HG02981 (cell line): Measurements from ENCODE around the gene OR10R2.
"Not testable (repeated sequence)": the region's sequence is repeated elsewhere in the genome, so short reads cannot be mapped to it uniquely, and the experiment has no call there.

ENCODE experiments used
- ATAC-seq: cut with Tn5 transposase; IDR thresholded peaks from one replicate; pipeline ENCODE4 v1.9.1; 2021; ENCODE audit warnings: mild to moderate bottlenecking, moderate library complexity; ENCODE audit not compliant: unreplicated experiment

The OR10R2 gene, protein sequence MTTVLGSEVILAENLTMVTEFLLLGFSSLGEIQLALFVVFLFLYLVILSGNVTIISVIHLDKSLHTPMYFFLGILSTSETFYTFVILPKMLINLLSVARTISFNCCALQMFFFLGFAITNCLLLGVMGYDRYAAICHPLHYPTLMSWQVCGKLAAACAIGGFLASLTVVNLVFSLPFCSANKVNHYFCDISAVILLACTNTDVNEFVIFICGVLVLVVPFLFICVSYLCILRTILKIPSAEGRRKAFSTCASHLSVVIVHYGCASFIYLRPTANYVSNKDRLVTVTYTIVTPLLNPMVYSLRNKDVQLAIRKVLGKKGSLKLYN

GRCh38 chr1:158471920-158472319 is at the start of gene OR10R2:
Gene OR10R2, plus strand, starts transcription at chr1:158472220. Its CDS starts 106 bp downstream, at chr1:158472326.
- no peak for ATAC-seq

GRCh38 chr1:158425027-158425426 is 47.0 kb upstream of the OR10R2 start:
- ATAC-seq: no peak

DNA sequence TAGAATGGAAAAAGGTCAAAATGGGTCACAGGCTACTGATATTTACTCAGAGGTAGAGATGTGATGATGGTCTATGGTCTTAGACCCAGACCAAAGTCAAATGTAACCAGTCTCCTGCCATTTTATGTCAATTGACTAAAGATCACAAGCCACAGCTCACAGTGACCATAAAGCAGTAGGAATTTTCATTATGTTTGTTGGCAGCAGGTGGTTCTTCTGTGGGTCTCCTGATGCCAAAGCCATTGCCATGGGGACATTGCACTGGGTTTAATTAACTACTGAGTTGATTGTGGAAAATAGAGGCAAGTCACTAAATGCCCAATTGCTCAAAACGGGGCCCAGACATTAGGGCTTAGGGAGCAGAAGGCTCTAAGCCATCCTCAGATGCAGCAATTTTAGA is 45.9 kb upstream of the OR10R2 start, which contains the start of gene OR10K2:
TSS of gene OR10K2 (minus strand) at position 101 of the 400 bp plus-strand sequence. CDS start 5,371 bp downstream, outside the sequence.
- ATAC-seq: no peak

- not testable (repeated sequence) for ATAC-seq
These were observed 41.9 kb upstream of the OR10R2 start for GRCh38 chr1:158430163-158430562.

DNA sequence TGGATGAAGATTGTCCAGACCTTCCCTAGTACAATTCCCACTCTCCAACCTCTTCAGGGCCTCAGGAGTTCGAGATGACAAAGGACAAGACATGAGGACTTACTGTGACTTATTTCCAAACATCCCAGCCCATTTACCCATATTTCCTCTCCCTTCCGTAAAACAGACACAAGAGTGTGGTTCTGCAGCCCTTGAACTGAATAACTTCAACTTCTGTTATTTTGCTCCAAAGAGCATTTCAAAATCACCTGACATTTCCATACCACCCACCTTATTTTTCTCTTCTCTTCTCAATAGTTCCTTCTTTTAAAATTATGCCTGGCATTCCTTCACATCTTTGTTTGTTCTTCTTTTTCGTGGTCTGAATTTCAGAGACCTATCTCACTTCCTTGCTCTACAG is 37.3 kb upstream of the OR10R2 start:
- no peak for ATAC-seq

- no peak for ATAC-seq
These were observed 26.6 kb upstream of the OR10R2 start for GRCh38 chr1:158445376-158445775.

GRCh38 chr1:158454537-158454936 is 17.5 kb upstream of the OR10R2 start:
- no peak for ATAC-seq

- ATAC-seq: no peak
These were observed 14.8 kb upstream of the OR10R2 start for GRCh38 chr1:158457246-158457645.

DNA sequence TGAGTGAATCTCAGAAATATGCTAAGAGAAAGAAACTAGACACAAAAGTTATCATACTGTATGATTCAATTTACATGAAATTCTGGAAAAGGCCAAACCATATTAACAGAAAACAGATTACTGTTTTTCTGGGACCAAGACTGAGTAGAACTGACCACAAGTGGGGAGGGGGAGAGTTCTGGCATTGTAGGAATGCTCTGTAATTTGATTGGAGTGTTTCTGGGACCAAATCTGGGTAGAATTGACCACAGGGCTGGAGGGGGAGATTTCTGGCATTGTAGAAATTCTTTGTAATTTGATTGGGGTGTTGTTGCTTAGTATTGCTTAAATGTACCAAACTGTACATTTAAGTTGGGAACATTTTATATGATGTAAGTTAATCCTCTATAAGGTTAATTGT is 13.8 kb upstream of the OR10R2 start:
- ATAC-seq: no peak

GRCh38 chr1:158461534-158461933 is 10.5 kb upstream of the OR10R2 start, which contains the start of gene OR10K1:
Gene OR10K1, plus strand, starts transcription at chr1:158461834. Its CDS starts 3,728 bp downstream, at chr1:158465562.
- ATAC-seq: no peak

- no peak for ATAC-seq
These were observed 13.4 kb downstream of the OR10R2 start for GRCh38 chr1:158485455-158485854.

DNA sequence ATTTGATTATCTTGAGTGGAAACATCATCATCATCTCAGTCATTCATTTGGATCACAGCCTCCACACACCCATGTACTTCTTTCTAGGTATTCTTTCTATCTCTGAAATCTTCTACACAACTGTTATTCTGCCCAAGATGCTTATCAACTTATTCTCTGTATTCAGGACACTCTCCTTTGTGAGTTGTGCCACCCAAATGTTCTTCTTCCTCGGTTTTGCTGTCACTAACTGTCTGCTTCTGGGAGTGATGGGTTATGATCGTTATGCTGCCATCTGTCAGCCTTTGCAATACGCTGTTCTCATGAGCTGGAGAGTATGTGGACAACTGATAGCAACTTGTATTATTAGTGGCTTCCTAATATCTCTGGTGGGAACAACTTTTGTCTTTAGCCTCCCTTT is 19.3 kb downstream of the OR10R2 start:
- no peak for ATAC-seq

- ATAC-seq: no peak
These were observed 21.0 kb downstream of the OR10R2 start for GRCh38 chr1:158493054-158493453.

DNA sequence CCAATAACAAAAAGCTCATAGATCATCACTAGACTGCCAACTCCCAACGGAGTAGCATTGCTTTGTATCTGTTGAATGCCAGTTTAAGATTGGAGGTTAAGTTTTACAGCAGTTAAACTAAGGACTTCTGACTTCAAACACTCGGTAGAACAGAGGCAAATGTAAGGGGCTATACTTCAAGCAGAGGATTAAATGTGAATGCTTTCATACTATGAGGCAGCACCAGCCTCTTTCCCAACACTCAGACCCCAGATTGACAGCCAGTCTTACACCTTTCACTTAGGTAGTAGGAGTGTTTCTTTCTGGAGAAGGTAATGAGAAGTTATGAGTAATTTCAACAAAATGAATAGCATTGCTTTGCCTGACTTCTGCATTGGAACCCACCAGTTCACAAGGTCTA is 22.8 kb downstream of the OR10R2 start:
- no peak for ATAC-seq

DNA sequence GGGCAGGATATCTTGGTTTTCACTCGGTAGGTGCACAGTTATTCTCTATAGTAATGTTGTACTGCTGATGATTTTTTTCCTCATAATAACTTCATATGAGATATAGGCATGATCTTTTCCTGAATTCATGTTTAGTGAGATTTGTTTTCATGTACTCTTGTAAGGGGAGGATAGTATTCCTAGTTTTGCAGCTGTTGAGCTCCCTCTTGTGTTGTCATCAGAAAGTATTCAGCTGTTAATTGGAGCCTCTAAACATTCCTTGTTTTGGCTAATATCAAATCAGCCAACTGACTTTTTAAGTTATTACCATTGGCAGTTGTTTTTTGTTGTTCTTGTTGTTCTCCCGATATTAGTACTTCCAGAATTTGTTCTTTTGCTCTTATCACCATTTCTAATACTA is 24.4 kb downstream of the OR10R2 start:
- ATAC-seq: no peak

DNA sequence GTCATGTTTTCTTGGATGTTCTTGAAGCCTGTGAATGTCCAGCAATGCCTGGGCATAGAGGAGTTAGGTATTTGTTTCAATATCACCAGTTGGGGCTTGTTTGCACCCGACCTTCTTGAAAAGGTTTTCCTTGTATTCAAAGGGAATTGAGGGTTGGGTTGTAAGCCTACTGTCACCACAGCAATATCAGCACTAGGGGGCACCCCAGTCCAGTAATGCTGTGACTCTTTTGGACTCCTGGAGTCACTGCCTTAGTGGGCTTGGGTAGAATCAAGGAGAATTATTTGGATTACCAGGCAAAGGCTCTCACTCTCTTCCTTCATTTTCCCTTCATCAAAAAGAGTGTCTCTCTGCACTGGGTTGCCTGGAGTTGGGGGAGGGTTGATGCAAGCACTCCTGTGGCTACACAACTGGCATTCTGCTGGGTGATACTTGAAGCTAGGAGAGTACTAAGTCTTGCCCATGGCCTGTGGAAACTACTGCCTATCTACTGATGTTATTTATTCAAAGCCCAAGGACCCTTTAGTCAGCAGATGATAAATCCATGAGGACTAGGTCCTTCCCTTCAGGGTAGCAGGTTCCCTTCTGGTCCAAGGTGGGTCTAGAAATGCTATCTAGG is 34.5 kb downstream of the OR10R2 start:
- no peak for ATAC-seq

DNA sequence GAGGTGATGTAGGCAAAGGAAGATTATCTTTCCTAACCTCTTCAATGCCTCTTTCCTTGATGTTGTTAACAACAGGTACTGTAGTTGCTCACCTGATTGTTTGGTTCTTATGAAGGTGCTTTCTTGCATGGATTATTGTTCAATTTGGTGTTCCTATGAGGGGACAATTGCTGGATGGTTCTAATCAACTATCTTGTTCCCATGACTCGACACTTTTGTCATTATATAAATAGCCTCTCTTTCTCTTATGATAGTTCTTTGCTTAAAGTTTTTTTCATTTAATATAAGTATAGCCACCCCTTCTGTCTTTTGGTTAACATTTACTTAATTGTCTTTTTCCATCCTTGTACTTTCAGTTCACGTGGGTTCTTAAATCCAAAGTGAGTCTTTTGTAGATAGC is 35.5 kb downstream of the OR10R2 start:
- no peak for ATAC-seq

DNA sequence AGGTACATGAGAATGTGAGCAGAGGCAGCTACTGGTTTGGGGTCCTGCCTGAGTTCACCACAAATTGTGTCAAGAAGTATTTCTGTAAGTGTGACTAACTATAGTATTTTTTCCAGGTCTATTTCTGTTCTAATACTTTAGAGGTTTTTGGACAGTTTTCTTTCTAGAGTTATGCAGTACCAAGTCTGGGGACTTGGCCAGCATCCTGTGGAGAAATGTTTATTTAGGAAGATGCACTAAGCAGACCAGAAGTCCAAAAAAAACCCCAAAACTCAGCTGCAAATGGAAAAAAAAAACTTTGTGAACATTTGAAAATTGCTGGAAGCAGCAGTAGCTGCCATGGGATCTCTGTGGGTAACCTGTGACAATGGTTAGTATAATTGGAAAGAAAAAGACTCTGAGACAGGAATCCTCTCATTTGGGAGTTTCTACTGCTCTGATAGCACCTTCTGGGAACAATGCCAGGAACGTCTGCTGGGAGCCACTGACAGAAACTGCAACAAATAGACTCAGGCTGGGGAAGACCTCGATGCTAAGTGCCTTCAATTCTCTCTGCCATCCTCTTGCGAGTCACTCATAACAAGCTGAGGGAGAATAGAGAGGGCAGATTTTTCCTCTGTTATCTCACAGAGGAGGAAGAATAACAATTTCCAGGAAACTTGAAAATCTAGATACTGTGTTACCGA is 37.6 kb downstream of the OR10R2 start:
- no peak for ATAC-seq

DNA sequence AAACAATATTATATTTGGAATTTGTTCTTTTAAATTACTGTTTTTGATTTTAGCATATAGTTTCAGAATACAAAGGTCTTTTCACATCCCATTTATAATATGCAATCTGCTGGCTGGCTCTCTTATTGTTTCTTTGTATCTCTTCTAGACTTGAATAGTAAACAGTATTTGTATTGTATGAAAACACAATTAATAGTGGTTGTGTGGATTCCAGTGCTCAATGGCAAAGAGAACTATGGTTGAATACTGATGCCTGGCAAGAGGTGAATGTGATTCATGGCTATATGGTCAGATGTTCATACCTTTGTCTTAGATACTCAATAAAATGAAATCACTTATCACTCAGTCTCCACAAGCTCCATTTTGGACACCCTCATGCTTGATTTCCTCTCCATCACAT is 44.9 kb downstream of the OR10R2 start:
- no peak for ATAC-seq

DNA sequence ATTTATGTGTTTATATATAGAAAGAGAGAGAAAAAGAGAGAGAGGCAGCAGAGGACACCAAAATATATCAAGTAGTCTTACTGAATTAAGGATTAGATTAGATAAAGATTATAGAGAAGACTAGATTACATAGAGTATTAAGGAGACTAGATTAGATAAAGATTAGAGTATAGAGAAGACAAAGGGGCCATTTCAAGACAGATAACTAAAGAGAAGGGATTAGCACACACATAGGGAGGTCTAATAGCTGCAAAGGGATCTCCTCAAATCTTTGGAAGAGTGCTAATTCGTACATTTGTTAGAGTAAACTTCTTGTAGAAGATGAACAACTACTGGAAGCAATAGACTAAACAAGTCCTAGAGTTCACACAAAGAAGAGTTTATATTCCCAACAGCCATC is 48.0 kb downstream of the OR10R2 start:
- no peak for ATAC-seq

DNA sequence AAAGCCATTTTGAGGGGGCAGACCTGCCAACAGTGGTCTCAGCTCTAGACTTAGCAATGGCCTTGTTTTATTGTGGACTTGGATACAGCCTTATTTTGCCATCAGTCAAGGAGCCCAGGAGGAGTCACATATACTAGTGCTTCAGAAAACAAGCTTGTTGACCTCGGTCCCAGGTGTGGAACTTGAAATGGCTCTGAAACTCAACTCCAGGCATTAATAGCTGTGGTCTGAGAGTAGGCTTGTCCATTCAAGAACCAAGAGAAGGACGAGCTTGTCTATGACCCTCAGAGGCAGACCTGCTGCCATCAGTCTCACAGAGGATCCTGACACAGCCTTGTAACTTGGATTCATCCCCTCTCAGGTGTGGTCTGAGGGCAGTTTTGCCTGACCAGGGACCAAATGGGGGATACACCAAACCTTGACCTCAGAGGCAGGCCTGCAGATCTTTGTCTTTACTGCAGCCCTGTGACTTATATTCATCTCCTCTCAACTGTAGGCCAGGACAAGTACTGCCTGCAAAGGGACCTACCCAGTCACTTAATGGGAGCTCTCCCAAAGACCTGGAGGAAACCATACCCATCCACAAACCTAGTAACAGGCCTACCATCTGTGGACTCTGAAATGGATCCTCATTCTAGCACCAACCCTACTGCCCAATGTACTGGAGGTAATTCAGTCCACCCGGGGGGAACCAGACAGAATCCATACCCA is 49.1 kb downstream of the OR10R2 start:
- ATAC-seq: no peak
